ENCODE measurements around the gene KLHL11. TPM values are rescaled to one million over a fixed set of nuclear protein-coding genes. Genes with fewer than 3 reads are reported as not detected.
"Not testable (repeated sequence)": the region's sequence is repeated elsewhere in the genome, so short reads cannot be mapped to it uniquely, and the experiment has no call there.

Gene KLHL11
- total RNA-seq, 1 experiment from 2014 or later = 16.8 TPM

DNA sequence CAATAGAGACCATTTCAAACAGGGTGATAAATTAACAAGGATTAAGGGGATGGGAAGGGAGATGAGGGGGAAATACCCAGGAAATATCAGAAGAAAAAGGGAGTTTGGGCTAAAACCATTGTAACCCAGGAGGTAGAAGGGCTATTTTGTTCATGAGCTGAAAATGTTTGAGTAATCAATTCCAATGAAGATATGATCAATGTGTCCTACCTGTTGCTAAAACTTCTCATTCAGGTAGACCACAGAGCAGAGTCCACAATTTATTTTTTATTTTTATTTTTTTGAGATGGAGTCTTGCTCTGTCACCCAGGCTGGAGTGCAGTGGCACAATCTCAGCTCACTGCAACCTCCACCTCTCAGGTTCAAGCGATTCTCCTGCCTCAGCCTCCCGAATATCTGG, 25.8 kb downstream of the KLHL11 start:
- not testable (repeated sequence) for H2BK5ac ChIP-seq (ENCODE audit: insufficient read length, low read length); H3T11ph ChIP-seq (ENCODE audit: low read length); H3K56ac ChIP-seq (ENCODE audit: insufficient read length, low read depth, low read length); H3K23me2 ChIP-seq (ENCODE audit: insufficient read length, low read depth, low read length, poor library complexity, severe bottlenecking); H3K9me3 Mint-ChIP-seq; H2AK5ac ChIP-seq (ENCODE audit: insufficient read length, low read length); H3K9ac ChIP-seq (ENCODE audit: extremely low read depth, insufficient read length, low read length); H3K18ac ChIP-seq (ENCODE audit: insufficient read length, low read depth, low read length); H3K4me3 Mint-ChIP-seq; H2BK15ac ChIP-seq (ENCODE audit: low read depth, low read length); H3K4me1 ChIP-seq (ENCODE audit: insufficient read depth, low read length); H3K27ac Mint-ChIP-seq; H3K23ac ChIP-seq (ENCODE audit: insufficient read length, low read depth, low read length); H3K4ac ChIP-seq (ENCODE audit: low read depth, low read length); H2BK120ac ChIP-seq (ENCODE audit: low read depth, low read length, poor library complexity, severe bottlenecking); H2BK12ac ChIP-seq (ENCODE audit: insufficient read length, low read depth, low read length); H3K27me3 ChIP-seq (ENCODE audit: insufficient read depth, low read length); H3K79me2 ChIP-seq (ENCODE audit: insufficient read depth, low read length); H3K14ac ChIP-seq (ENCODE audit: insufficient read depth, low read length); H3K4me2 ChIP-seq (ENCODE audit: insufficient read depth, insufficient read length, low read length); H3K9me3 ChIP-seq (ENCODE audit: control insufficient read depth, low read depth, low read length); H4K20me1 ChIP-seq (ENCODE audit: control insufficient read depth, insufficient read depth, insufficient read length); H4K91ac ChIP-seq (ENCODE audit: insufficient read length, low read depth, low read length); H2BK20ac ChIP-seq (ENCODE audit: low read depth, low read length, poor library complexity, severe bottlenecking); H3K79me1 ChIP-seq (ENCODE audit: insufficient read depth, low read depth, low read length, poor library complexity, severe bottlenecking); H4K8ac ChIP-seq (replicated peaks; ENCODE audit: insufficient read length, low read depth, low read length); H3K27ac ChIP-seq (ENCODE audit: insufficient read length, low read depth, low read length); H2AFZ ChIP-seq (ENCODE audit: low read length); DNase-seq; H4K5ac ChIP-seq (ENCODE audit: insufficient read length, low read depth, low read length); H3K36me3 Mint-ChIP-seq (ENCODE audit: insufficient read depth in 1 of 3, low read depth in 3 of 3)
- WGBS (ENCODE audit: extremely low coverage, insufficient read length, low lambda C conversion rate) = no CpG with 5 or more reads among the region's 2 CpGs
- H3K4me1 Mint-ChIP-seq = peaks cover 10 to 12% of the 10 kb centered on the region in 2 experiments
- peaks cover 16% of the 10 kb centered on the region for H3K27me3 Mint-ChIP-seq (ENCODE audit: low read depth)
